T-helper 2 cell treated with Interferon-gamma antibody and Interleukin-4, amounts not matched to agents 5 μg/mL and 100 μg/mL, for 36 hours (primary cell): ENCODE data around the gene RGS6.

Experiments
- DNase-seq: peaks from one replicate; pipeline ENCODE4 v3.0.0; 2021; ENCODE audit warnings: low spot score
- H3K27ac Mint-ChIP-seq: one replicate; pipeline ENCODE4 v1.8.0; 2021; ENCODE audit warnings: mild to moderate bottlenecking, mixed read lengths
- H3K27me3 Mint-ChIP-seq: one replicate; pipeline ENCODE4 v1.8.0; 2021; ENCODE audit warnings: low read depth, mixed read lengths
- H3K36me3 Mint-ChIP-seq: one replicate; pipeline ENCODE4 v1.8.0; 2021; ENCODE audit warnings: low read depth, mixed read lengths
- H3K4me1 Mint-ChIP-seq: one replicate; pipeline ENCODE4 v1.8.0; 2021; ENCODE audit warnings: low read depth, mixed read lengths
- H3K4me3 Mint-ChIP-seq: one replicate; pipeline ENCODE4 v1.8.0; 2022; ENCODE audit warnings: mild to moderate bottlenecking, moderate library complexity, mixed read lengths
- H3K9me3 Mint-ChIP-seq: one replicate; pipeline ENCODE4 v1.8.0; 2021; ENCODE audit warnings: mixed read lengths

RGS6 gene

DNA sequence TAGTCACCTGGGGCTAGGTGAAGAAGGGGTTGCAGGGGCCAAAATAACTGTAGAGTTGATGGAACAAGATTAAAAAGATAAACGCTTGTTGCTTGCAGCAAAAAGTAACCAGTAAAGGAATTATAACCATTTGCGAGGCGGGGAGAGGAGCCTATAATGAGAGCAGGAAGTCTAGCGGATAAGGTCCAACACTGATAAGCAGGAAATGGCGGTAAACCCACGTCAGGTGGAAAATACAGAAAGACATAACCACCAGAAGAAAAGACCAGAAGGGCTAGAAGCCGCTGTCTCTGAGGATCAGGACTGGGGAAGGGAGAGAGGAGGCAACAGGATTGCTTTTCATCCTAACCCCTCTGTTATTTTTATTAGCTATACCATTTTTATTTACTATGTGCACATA is 658.3 kb downstream of the RGS6 start:
- peak overlapping the region; percentile 43 for H3K27ac Mint-ChIP-seq
- H3K36me3 Mint-ChIP-seq: peaks cover 31% of the 10 kb centered on the region
- peak; percentile 6 for DNase-seq
- peaks cover 61% of the 10 kb centered on the region for H3K27me3 Mint-ChIP-seq
- H3K9me3 Mint-ChIP-seq: peaks cover 67% of the 10 kb centered on the region
- peaks cover 35% of the 10 kb centered on the region for H3K4me1 Mint-ChIP-seq
- H3K4me3 Mint-ChIP-seq: peak overlapping the region; percentile 44

DNA sequence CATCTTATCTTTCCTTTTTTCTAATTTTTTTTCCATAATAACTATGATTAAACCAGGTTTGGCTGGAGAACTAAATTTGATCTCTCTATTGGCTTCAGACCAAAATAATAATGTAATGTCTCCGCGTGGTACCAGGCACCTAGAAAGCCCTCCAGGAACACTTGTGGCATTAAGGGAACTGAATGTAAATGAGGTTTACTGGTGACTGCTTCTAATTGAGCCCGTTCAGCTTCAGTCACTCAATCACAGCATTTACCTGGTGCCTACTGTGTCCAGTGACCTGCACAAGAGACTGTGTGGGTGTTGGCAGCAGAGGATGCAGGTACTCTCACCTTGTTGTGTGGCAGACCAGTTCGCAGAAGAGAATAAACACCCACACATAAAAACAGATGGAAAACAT is 659.2 kb downstream of the RGS6 start:
- H3K9me3 Mint-ChIP-seq: peaks cover 67% of the 10 kb centered on the region
- no peak for DNase-seq
- no peak overlapping the region for H3K4me3 Mint-ChIP-seq
- H3K4me1 Mint-ChIP-seq: peaks cover 39% of the 10 kb centered on the region
- peaks cover 35% of the 10 kb centered on the region for H3K36me3 Mint-ChIP-seq
- H3K27ac Mint-ChIP-seq: no peak overlapping the region
- H3K27me3 Mint-ChIP-seq: peaks cover 61% of the 10 kb centered on the region

DNA sequence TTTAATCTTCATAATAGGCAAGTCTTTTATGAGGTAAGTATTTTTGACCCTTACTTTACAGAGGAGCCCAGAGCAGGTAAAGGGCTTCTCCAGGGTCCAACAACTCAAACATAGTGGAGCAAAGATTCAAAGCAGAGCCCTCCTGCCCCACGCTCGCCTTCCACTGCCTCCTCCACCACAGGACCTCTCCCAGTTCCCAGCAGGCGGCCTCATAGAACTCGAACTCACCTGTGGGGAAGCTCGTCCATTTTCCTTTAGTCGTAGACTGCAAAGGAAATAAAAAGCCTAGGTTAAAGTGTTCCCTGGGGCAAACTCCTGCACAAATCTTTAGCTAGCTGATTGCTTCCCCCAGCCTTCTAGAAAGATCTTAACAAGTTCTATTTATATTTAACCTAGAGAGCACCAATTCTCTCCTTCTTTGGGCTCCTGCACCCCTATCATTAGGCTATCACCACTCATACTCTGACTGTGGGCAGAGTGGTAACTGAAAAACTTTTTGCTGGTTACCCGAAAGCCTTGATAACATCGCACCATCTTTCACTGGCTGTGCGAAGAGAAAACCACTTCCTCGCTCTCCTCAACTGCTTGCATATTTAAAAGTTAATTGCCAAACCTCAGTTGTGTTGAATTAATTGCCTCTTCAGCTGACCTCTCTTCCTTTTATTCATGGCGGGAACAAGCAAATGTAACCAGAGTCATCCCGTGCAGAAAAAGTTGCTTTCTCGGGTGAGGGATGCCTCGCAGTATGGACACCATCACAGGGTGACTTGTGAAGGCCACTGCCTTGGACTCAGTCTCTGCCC is 662.1 kb downstream of the RGS6 start:
- DNase-seq: peak; percentile 72
- Mint-ChIP-seq H3K4me1 (peaks cover 41% of the 10 kb centered on the region), H3K27ac (peak overlapping the region; percentile 75), H3K9me3 (peaks cover 61% of the 10 kb centered on the region), H3K4me3 (peak overlapping the region; percentile 75), H3K27me3 (peaks cover 64% of the 10 kb centered on the region), H3K36me3 (peaks cover 33% of the 10 kb centered on the region)

DNA sequence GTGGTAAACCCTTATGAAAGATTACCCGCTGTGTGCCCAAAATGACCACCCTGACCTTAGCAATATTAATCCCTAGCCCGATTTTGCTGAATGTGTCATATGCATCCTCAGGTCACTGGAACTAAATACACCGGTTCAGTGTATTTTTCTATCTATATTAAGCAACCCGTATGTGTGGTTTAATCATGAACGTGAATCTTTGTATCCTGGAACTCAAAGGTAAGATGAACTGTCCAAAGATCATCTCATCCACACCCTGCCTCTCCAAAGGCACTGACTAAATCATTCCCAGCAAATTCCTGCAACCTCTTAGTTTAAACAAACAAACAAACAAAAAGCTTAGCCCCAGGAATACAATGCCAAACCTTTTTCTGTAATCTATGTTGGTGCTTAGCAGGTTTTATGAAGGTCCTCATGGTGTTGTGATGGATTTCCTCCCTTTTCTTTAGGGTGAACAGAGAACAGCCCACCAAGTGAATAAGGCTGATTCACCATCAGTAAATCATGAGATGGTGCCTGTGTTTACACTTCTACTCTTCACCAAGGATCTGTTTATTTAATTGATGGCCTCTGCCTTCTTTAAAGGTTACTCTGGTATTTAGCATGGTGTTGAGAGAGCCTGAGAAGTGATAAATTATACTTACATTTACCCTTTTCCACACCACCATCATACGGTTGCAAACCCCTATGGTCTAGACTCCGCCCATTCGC is 663.1 kb downstream of the RGS6 start:
- peaks cover 26% of the 10 kb centered on the region for H3K36me3 Mint-ChIP-seq
- H3K9me3 Mint-ChIP-seq: peaks cover 51% of the 10 kb centered on the region
- H3K4me3 Mint-ChIP-seq: peak overlapping the region; percentile 25
- peaks cover 61% of the 10 kb centered on the region for H3K27me3 Mint-ChIP-seq
- DNase-seq: no peak
- no peak overlapping the region for H3K27ac Mint-ChIP-seq
- peaks cover 39% of the 10 kb centered on the region for H3K4me1 Mint-ChIP-seq

DNA sequence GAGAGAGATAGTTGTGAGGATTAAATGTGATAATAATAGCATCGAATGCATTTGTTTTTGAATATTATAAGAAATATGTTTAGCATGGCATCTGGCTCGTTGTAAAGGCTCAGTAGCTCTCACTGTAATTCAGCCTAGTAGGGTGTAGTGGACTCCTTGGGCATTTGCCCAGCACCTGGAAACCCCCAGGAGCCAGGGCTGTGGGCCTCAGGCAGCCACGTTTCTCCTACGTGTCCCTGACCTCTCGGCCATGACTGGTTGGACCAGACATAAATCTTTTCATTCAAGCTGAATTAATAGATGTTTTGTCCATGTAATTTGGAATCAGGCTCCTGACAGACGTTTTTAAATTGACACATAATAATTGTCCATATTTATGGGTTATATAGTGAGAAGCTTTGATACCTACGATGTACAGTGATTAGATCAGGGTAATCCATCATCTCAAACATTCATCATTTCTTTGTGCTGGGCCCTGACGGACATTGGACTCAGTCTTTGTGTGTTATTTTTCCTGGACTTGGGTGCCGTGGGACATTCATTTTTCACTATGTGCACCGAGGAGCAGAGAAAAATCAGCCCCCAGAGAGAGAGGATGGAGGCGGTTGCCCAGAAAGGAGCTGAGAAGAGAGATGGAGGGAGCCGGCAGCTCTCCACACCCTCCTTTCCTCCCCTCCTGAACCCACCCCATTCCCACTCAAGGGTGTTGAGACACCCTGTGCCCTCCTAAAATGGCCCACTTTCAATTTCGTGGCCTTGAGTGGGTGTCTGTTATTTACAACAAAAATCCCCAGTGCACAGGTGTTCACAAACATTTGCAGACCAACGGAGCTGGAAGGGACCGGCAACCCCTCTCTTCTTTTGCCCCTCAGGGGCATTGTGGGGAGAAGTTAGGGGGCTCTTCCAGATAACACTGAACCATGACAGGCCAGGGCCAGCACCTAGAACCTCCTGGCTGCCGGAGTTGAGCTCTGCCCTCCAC is 665.3 kb downstream of the RGS6 start:
- H3K36me3 Mint-ChIP-seq: peaks cover 19% of the 10 kb centered on the region
- H3K4me3 Mint-ChIP-seq: no peak overlapping the region
- no peak overlapping the region for H3K27ac Mint-ChIP-seq
- H3K27me3 Mint-ChIP-seq: peaks cover 60% of the 10 kb centered on the region
- DNase-seq: no peak
- H3K9me3 Mint-ChIP-seq: peaks cover 35% of the 10 kb centered on the region
- H3K4me1 Mint-ChIP-seq: peaks cover 28% of the 10 kb centered on the region

DNA sequence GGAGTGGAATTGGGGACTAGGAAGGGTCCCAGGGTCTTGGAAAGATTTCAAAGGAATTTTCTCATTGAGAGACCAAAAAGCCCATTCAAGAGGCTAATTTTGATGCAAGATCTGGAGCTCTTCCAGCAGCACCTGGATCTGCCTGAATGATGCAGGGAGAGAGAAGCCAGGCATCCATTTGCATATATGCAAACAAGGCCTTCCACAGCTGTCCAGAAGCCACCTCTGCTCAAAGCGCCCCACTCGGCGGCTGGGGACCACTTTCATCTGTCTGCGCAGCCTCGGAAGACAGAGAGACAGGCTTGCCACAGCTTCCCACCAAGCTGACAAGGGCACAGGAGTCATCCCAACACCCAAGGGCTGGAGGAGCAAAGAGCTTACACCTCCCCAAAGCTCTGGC is 666.1 kb downstream of the RGS6 start:
- peaks cover 14% of the 10 kb centered on the region for H3K36me3 Mint-ChIP-seq
- no peak overlapping the region for H3K4me3 Mint-ChIP-seq
- H3K27ac Mint-ChIP-seq: no peak overlapping the region
- no peak for DNase-seq
- H3K27me3 Mint-ChIP-seq: peaks cover 58% of the 10 kb centered on the region
- peaks cover 29% of the 10 kb centered on the region for H3K9me3 Mint-ChIP-seq
- H3K4me1 Mint-ChIP-seq: peaks cover 25% of the 10 kb centered on the region

DNA sequence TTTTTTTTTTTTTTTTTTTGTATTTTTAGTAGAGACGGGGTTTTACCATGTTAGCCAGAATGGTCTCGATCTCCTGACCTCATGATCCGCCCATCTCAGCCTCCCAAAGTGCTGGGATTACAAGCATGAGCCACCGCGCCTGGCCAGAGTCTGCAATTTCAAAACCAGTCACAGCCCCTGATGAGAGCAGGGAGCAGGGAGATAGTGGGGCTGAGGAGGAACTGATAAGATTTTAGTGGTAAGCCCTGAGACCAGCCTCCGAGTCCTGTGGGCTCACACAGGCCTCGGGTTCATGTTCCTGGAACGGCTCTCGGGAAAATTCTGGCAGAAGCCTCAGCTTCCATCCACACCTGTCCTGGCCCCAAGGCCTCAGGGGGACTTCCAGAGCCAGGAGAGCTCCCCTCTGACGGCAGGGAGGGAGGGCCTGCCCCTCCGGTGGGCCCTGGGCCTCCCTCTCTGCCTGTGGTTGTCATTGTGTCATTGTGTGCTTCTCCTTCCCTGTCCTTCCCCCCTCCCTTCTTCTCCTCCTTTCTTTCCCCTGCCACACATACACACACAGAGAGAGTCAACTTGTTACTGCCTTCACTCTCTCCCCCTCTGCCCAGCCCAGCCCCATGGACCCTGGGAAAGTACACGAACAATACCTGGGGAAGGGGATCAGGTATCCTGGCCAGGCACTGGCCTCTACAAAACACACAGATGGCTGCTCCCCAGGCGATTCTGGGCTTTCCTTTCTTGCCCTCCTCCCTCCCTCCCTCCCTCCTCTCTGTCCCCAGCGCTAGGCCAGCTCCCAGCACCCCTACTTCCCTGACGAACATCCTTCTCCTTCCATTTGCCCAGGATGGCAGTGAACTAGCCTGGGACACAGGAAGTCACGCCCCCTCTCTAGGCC is 667.6 kb downstream of the RGS6 start:
- peaks cover 15% of the 10 kb centered on the region for H3K4me1 Mint-ChIP-seq
- no peak overlapping the region for H3K4me3 Mint-ChIP-seq

DNA sequence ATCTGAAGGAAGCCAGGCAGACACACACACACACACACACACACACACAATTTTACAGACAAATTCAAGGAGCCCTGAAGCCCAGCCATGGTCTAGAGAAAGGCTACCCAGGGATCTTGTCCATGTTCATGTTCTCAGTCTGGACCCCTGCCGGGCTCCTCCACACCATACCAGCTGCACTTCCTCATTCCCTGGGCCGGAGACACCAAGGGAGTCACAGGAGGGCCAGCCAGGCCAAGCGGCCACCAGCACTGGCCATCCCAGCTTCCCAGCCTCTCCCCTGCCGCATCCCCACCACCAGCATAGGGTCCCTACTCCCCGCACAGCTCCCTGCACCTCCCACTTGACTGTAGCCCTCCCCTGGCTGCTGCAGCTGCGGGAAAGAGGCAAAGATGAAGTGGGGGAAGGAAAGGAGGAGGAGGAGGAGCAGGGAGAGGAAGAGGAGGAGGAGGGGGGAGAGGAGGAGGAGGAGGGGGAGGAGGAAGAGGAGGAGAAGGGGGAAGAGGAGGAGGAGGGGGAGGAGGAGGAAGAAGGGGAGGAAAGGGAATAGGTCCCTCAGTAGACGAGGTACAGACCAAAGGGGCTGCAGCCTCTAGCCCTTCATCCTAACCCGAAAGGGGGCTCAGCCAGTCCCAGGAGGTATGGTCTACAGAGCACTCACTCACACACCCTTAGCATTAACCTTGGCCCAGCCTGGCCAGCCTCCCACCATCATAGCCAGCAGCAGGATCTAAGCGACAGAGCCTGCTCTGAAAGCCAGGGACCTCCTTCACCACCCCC is 668.5 kb downstream of the RGS6 start:
- Mint-ChIP-seq H3K36me3 (peaks cover 5% of the 10 kb centered on the region), H3K27ac (no peak overlapping the region), H3K9me3 (peaks cover 9% of the 10 kb centered on the region), H3K4me1 (peaks cover 8% of the 10 kb centered on the region), H3K27me3 (peaks cover 69% of the 10 kb centered on the region), H3K4me3 (no peak overlapping the region)
- DNase-seq: no peak

More for the DNA sequence above, 667.6 kb downstream of the RGS6 start:
- H3K27ac Mint-ChIP-seq: no peak overlapping the region
- H3K36me3 Mint-ChIP-seq: peaks cover 9% of the 10 kb centered on the region
- H3K27me3 Mint-ChIP-seq: peaks cover 70% of the 10 kb centered on the region
- peaks cover 16% of the 10 kb centered on the region for H3K9me3 Mint-ChIP-seq
- no peak for DNase-seq

DNA sequence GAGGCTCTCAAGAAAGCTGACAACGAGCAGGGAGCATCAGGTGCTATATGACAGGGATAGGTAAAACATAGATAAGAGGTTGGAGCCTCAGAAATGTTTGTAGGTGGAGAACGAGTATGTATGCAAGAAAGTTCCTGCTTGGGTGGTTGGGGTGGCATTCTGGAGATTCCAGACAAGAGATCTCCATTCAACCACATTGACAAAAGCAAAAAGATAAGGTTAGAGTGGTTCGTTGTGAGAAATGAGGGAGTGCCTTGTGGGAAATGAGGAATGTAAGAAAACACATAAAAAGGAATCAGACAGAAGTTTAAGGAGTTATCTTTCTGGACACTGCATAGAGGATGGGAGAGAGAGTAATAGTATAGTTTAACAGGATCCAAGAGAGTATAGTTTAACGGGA is 671.4 kb downstream of the RGS6 start:
- peaks cover 61% of the 10 kb centered on the region for H3K27me3 Mint-ChIP-seq
- no peaks in the 10 kb centered on the region for H3K9me3 Mint-ChIP-seq
- DNase-seq: no peak
- H3K4me3 Mint-ChIP-seq: no peak overlapping the region
- no peaks in the 10 kb centered on the region for H3K36me3 Mint-ChIP-seq
- H3K4me1 Mint-ChIP-seq: peaks cover 2% of the 10 kb centered on the region
- no peak overlapping the region for H3K27ac Mint-ChIP-seq

DNA sequence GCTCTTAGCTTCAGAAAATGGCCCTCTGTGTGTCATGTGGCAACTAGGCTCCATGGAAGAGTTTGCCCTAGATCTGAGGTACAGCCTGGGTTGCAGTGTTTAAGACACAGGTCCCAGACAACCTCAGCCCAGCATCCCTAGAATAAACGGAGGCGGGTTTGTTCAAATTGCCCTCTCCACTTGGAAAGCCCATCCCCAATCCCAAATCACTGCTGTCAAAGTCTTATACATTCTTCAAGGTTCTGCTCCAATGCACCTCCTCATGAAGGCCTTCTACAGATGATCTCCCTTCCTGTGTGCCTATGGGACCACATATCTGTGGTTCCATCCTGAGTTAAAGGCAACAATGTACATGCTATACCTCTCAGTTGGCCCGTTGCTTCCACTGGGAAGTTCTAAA is 671.9 kb downstream of the RGS6 start:
- Mint-ChIP-seq H3K4me3 (no peak overlapping the region), H3K9me3 (no peaks in the 10 kb centered on the region)
- no peak for DNase-seq

DNA sequence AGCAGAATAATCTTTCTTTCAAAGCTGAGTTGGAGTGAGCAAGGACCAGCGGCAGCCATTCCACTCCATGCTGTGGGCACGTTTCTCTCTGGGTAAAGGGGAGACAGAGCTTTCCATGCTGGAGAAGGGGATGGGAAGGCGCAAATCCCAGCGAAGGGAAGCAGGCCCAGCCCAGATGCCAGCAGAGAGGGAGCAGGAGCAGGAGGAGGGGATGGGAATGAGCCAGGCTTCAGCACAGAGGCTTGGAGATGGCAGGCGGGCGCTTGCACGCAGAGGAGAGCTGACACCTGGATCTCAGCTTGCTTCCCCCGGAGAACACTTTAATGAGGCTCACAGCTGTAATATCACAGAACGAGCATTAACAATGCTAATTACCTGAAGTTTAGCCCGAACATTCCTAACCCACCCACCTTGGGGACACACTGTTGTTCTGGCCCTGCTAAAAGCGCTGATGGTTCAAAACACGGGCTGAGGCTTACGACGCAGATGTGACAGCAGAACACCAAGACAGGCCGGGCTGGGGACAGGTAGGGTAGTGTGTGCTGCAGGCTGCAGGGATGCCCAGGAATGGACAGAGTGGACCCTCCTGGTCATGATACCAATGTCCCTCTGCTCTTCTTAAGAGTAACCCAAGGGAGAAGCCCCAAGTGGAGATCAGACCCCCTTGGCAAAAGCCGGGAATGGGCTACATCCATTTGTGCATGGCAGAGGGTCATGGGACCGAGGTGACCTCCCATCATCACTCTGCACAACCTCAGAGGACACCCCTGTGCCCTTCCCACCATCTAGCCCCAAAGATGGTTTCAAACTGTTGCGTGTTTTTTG is 673.1 kb downstream of the RGS6 start:
- Mint-ChIP-seq H3K4me1 (peaks cover 2% of the 10 kb centered on the region), H3K4me3 (no peak overlapping the region), H3K27me3 (peaks cover 68% of the 10 kb centered on the region), H3K9me3 (no peaks in the 10 kb centered on the region), H3K36me3 (no peaks in the 10 kb centered on the region), H3K27ac (no peak overlapping the region)
- DNase-seq: no peak

More for the DNA sequence above, 671.9 kb downstream of the RGS6 start:
- Mint-ChIP-seq H3K27me3 (peaks cover 64% of the 10 kb centered on the region), H3K27ac (no peak overlapping the region), H3K36me3 (no peaks in the 10 kb centered on the region), H3K4me1 (peaks cover 2% of the 10 kb centered on the region)

DNA sequence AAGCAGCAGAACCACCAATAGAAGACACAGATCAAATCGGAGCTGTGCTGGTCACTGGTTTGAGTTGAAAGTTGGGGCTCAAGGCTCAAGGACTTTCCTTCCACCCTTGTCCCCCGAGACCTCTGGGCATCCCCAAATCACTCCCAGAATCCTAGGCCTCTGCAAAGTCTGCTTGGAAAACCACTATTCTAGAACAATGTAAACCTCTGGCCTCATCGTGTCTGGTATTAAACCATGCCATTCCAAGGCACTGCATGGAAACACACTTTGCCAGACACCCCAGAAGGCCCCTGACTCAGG is 673.6 kb downstream of the RGS6 start:
- Mint-ChIP-seq H3K9me3 (no peaks in the 10 kb centered on the region), H3K27ac (no peak overlapping the region), H3K27me3 (peaks cover 68% of the 10 kb centered on the region)

More for the DNA sequence above, 673.6 kb downstream of the RGS6 start:
- no peak for DNase-seq
- Mint-ChIP-seq H3K4me1 (peaks cover 2% of the 10 kb centered on the region), H3K4me3 (no peak overlapping the region), H3K36me3 (no peaks in the 10 kb centered on the region)
